EH (cell line): ENCODE data around the gene PSAP.

Source experiments
- DNase-seq: peaks from one replicate; pipeline ENCODE4 v3.0.0-alpha.2; 2015; ENCODE audit warnings: low read depth

Gene PSAP

GRCh38 chr10:71844695-71845094, 6.4 kb downstream of the PSAP start:
- no peak for DNase-seq

- DNase-seq, result no peak
Observed at GRCh38 chr10:71844084-71844483, 7.0 kb downstream of the PSAP start.

- DNase-seq, result no peak
Observed at GRCh38 chr10:71842856-71843686, 8.0 kb downstream of the PSAP start.

GRCh38 chr10:71842422-71842821, 8.6 kb downstream of the PSAP start:
- DNase-seq, result no peak

- no peak for DNase-seq
Observed at GRCh38 chr10:71840958-71841335, 10.1 kb downstream of the PSAP start.

- DNase-seq, result peak; percentile 99
Observed at GRCh38 chr10:71840177-71840957, 10.7 kb downstream of the PSAP start.

GRCh38 chr10:71838264-71839211, 12.5 kb downstream of the PSAP start:
- peak; percentile 79 for DNase-seq

GRCh38 chr10:71837098-71837827, 13.8 kb downstream of the PSAP start:
- DNase-seq, result no peak

- DNase-seq, result peak; percentile 47
Observed at GRCh38 chr10:71836596-71836974, 14.5 kb downstream of the PSAP start.

GRCh38 chr10:71835671-71836595, 15.1 kb downstream of the PSAP start:
- DNase-seq, result peak; percentile 93

- DNase-seq, result no peak
Observed at GRCh38 chr10:71834343-71834674, 16.7 kb downstream of the PSAP start.

GRCh38 chr10:71833451-71834342, 17.4 kb downstream of the PSAP start:
- no peak for DNase-seq

- DNase-seq, result no peak
Observed at GRCh38 chr10:71832967-71833366, 18.1 kb downstream of the PSAP start.

- DNase-seq, result peak; percentile 47
Observed at GRCh38 chr10:71831646-71832552, 19.2 kb downstream of the PSAP start.

- DNase-seq, result no peak
Observed at GRCh38 chr10:71830726-71831125, 20.3 kb downstream of the PSAP start.

GRCh38 chr10:71829896-71830295, 21.2 kb downstream of the PSAP start:
- DNase-seq, result no peak

GRCh38 chr10:71829171-71829570, 21.9 kb downstream of the PSAP start:
- no peak for DNase-seq

- no peak for DNase-seq
Observed at GRCh38 chr10:71828702-71829101, 22.3 kb downstream of the PSAP start.
